Chondrocyte (in vitro differentiated cells): ENCODE results near the gene ST3GAL4. TPM values are rescaled to one million over a fixed set of nuclear protein-coding genes. Genes with fewer than 3 reads are reported as not detected.

ENCODE experiments used
- DNase-seq: peaks from one replicate; pipeline ENCODE4 v3.0.0; 2021; ENCODE audit warnings: mixed read lengths, low spot score
- H3K27ac Mint-ChIP-seq: one replicate; pipeline ENCODE4 v1.8.0; 2021; ENCODE audit warnings: mild to moderate bottlenecking, moderate library complexity, mixed read lengths; ENCODE audit not compliant: unreplicated experiment
- H3K27me3 Mint-ChIP-seq: 2 replicates; pipeline ENCODE4 v1.8.0; 2021; ENCODE audit warnings: low read depth, mixed read lengths
- H3K36me3 Mint-ChIP-seq: 2 replicates; pipeline ENCODE4 v1.8.0; 2021; ENCODE audit warnings: low read depth, mixed read lengths
- H3K4me1 Mint-ChIP-seq: 2 replicates; pipeline ENCODE4 v1.8.0; 2021; ENCODE audit warnings: low read depth, mild to moderate bottlenecking, mixed read lengths
- H3K4me3 Mint-ChIP-seq: one replicate; pipeline ENCODE4 v1.8.0; 2021; ENCODE audit warnings: mild to moderate bottlenecking, moderate library complexity, mixed read lengths; ENCODE audit not compliant: unreplicated experiment
- H3K9me3 Mint-ChIP-seq: 2 replicates; pipeline ENCODE4 v1.8.0; 2021; ENCODE audit warnings: low read depth, mixed read lengths
- CTCF ChIP-seq: fragments of 200-600 bp; sonication (generic); IDR thresholded peaks from 2 replicates; pipeline ENCODE4 v1.5.0; 2021; ENCODE audit warnings: antibody characterized with exemption, mild to moderate bottlenecking, moderate library complexity
- total RNA-seq: library from RNA; stranded (reverse); gene quantifications from 3 replicates; pipeline ENCODE4 v1.2.1, GENCODE V29; 2021

The ST3GAL4 gene
- total RNA-seq, 1 donor from 2014 or later, result 30.7 TPM

GRCh38 chr11:126352934-126353801, 2.3 kb upstream of the ST3GAL4 start:
- TF ChIP-seq CTCF, result no peak
- no peak for DNase-seq
- H3K9me3 Mint-ChIP-seq, result no peaks in the 10 kb centered on the region
- H3K4me3 Mint-ChIP-seq, result peak overlapping the region; percentile 5
- no peaks in the 10 kb centered on the region for H3K27me3 Mint-ChIP-seq
- peak overlapping the region; percentile 89 for H3K27ac Mint-ChIP-seq
- no peaks in the 10 kb centered on the region for H3K36me3 Mint-ChIP-seq
- H3K4me1 Mint-ChIP-seq, result peaks cover 74% of the 10 kb centered on the region

GRCh38 chr11:126354631-126355323, 709 bp upstream of the ST3GAL4 start:
- H3K27me3 Mint-ChIP-seq, result no peaks in the 10 kb centered on the region
- H3K4me3 Mint-ChIP-seq, result peak overlapping the region; percentile 86
- no peaks in the 10 kb centered on the region for H3K9me3 Mint-ChIP-seq
- no peaks in the 10 kb centered on the region for H3K36me3 Mint-ChIP-seq
- TF ChIP-seq CTCF, result no peak
- H3K27ac Mint-ChIP-seq, result peak overlapping the region; percentile 66
- H3K4me1 Mint-ChIP-seq, result peaks cover 75% of the 10 kb centered on the region
- DNase-seq, result peak; percentile 58

GRCh38 chr11:126355926-126356897, 726 bp downstream of the ST3GAL4 start:
- TF ChIP-seq CTCF, result peak; percentile 24
- peak; percentile 92 for DNase-seq
- no peaks in the 10 kb centered on the region for H3K27me3 Mint-ChIP-seq
- H3K9me3 Mint-ChIP-seq, result no peaks in the 10 kb centered on the region
- H3K27ac Mint-ChIP-seq, result peak overlapping the region; percentile 89
- no peaks in the 10 kb centered on the region for H3K36me3 Mint-ChIP-seq
- H3K4me3 Mint-ChIP-seq, result peak overlapping the region; percentile 80
- H3K4me1 Mint-ChIP-seq, result peaks cover 84% of the 10 kb centered on the region

- no peak for TF ChIP-seq CTCF
- Mint-ChIP-seq H3K27ac (peak overlapping the region; percentile 89), H3K36me3 (no peaks in the 10 kb centered on the region), H3K4me3 (peak overlapping the region; percentile 80), H3K4me1 (peaks cover 77% of the 10 kb centered on the region), H3K9me3 (no peaks in the 10 kb centered on the region), H3K27me3 (no peaks in the 10 kb centered on the region)
- DNase-seq, result peak; percentile 79
These were observed 1.8 kb downstream of the ST3GAL4 start for GRCh38 chr11:126357055-126357962.
